Measurements from ENCODE around the gene LIX1. TPM values are rescaled to one million over a fixed set of nuclear protein-coding genes. Genes with fewer than 3 reads are reported as not detected.
A peak's percentile ranks its signal among the peaks of the same experiment; 100 is the strongest.

LIX1 gene
- total RNA-seq, 1 experiment from 2014 or later = not detected

- H3K4me1 Mint-ChIP-seq (ENCODE audit: insufficient read depth, unreplicated experiment) = no peaks in the 10 kb centered on the region
- BruUV-seq (replicated peaks) = no TSS peak
- H3K27me3 Mint-ChIP-seq (ENCODE audit: insufficient read depth, unreplicated experiment) = no peaks in the 10 kb centered on the region
- H3K36me3 Mint-ChIP-seq (ENCODE audit: insufficient read depth, unreplicated experiment) = no peaks in the 10 kb centered on the region
- no peak overlapping the region for H3K27ac Mint-ChIP-seq (ENCODE audit: low read depth, unreplicated experiment)
- ChIA-PET CTCF (interaction anchor here (0.9 kb wide), 1 partner anchor 19 kb away, joined by 4 read pairs; the partner anchor contains the start of gene LIX1), POLR2A (no interaction called here)
- intact Hi-C loops (cut with micrococcal nuclease) = no loop called here
- no peak for TF ChIP-seq CTCF (IDR thresholded peaks at IDR 0.05; ENCODE audit: unreplicated experiment)
- H3K9me3 Mint-ChIP-seq (ENCODE audit: unreplicated experiment) = no peaks in the 10 kb centered on the region
- H3K4me3 Mint-ChIP-seq (ENCODE audit: unreplicated experiment) = no peak overlapping the region
- DNase-seq (ENCODE audit: unreplicated experiment) = peak; percentile 25
These were observed 18.1 kb downstream of the LIX1 start for GRCh38 chr5:97124335-97124734.

DNA sequence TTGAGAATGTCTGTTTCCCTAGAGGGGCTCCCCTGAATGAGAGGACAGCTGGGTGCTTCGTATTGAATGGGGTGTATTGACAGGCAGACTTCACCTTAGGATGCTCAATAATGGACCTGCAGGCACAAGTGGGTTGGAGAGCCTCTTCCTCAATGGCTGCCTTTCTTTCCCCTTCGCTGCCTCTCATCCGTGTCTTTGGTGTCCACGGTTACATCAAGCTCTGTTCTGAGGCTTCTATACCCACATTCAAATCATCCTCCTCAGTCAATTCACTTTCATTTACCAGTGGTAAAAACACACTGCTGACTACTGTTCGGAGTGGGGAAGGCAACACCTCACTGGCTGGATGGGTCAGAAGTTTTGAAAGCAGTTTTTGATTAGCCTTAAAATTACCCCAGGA, 20.6 kb downstream of the LIX1 start:
- Mint-ChIP-seq H3K27me3 (ENCODE audit: insufficient read depth, unreplicated experiment) (no peaks in the 10 kb centered on the region), H3K27ac (ENCODE audit: low read depth, unreplicated experiment) (no peak overlapping the region), H3K4me1 (ENCODE audit: insufficient read depth, unreplicated experiment) (no peaks in the 10 kb centered on the region), H3K9me3 (ENCODE audit: unreplicated experiment) (no peaks in the 10 kb centered on the region), H3K4me3 (ENCODE audit: unreplicated experiment) (no peak overlapping the region), H3K36me3 (ENCODE audit: insufficient read depth, unreplicated experiment) (no peaks in the 10 kb centered on the region)
- ChIA-PET POLR2A (interaction anchor here (0.7 kb wide), 1 partner anchor 15 kb away, joined by 3 read pairs; no protein-coding TSS in a partner anchor), CTCF (interaction anchor here (0.6 to 1.1 kb wide), 2 partner anchors 9 to 23 kb away, joined by 3 read pairs; no protein-coding TSS in a partner anchor)
- no TSS peak for BruUV-seq (replicated peaks)
- DNase-seq (ENCODE audit: unreplicated experiment) = no peak
- no peak for TF ChIP-seq CTCF (IDR thresholded peaks at IDR 0.05; ENCODE audit: unreplicated experiment)
- intact Hi-C loops (cut with micrococcal nuclease) = no loop called here

DNA sequence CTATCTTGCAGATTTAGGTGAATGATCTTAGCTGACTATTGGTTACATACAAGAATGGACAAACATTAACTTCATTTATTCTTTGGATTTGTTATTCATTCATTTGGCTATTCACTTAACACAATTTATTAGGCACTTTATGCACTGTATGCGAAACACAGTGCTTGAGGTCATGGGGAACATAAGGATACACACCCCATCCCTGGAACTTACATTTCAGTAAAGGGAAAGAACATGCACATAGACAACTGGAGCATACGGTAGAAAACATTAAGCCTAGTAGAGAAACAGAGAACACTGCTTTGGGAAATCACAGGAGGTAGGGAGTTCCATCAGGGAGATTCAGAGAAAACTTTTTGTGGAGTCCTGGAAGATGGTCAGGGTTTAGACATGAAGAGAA, 22.2 kb downstream of the LIX1 start:
- DNase-seq (ENCODE audit: unreplicated experiment) = no peak
- CTCF ChIA-PET = no interaction called here
- POLR2A ChIA-PET = no interaction called here
- no peaks in the 10 kb centered on the region for H3K4me1 Mint-ChIP-seq (ENCODE audit: insufficient read depth, unreplicated experiment)
- no TSS peak for BruUV-seq (replicated peaks)
- no peak for TF ChIP-seq CTCF (IDR thresholded peaks at IDR 0.05; ENCODE audit: unreplicated experiment)
- no peaks in the 10 kb centered on the region for H3K36me3 Mint-ChIP-seq (ENCODE audit: insufficient read depth, unreplicated experiment)
- intact Hi-C loops (cut with micrococcal nuclease) = no loop called here
- no peak overlapping the region for H3K4me3 Mint-ChIP-seq (ENCODE audit: unreplicated experiment)
- H3K27me3 Mint-ChIP-seq (ENCODE audit: insufficient read depth, unreplicated experiment) = no peaks in the 10 kb centered on the region
- no peak overlapping the region for H3K27ac Mint-ChIP-seq (ENCODE audit: low read depth, unreplicated experiment)
- no peaks in the 10 kb centered on the region for H3K9me3 Mint-ChIP-seq (ENCODE audit: unreplicated experiment)

GRCh38 chr5:97119007-97119390, 23.4 kb downstream of the LIX1 start:
- Mint-ChIP-seq H3K27me3 (ENCODE audit: insufficient read depth, unreplicated experiment) (no peaks in the 10 kb centered on the region), H3K27ac (ENCODE audit: low read depth, unreplicated experiment) (no peak overlapping the region), H3K4me1 (ENCODE audit: insufficient read depth, unreplicated experiment) (no peaks in the 10 kb centered on the region), H3K4me3 (ENCODE audit: unreplicated experiment) (no peak overlapping the region), H3K9me3 (ENCODE audit: unreplicated experiment) (no peaks in the 10 kb centered on the region), H3K36me3 (ENCODE audit: insufficient read depth, unreplicated experiment) (no peaks in the 10 kb centered on the region)
- ChIA-PET CTCF (no interaction called here), POLR2A (no interaction called here)
- no TSS peak for BruUV-seq (replicated peaks)
- no peak for TF ChIP-seq CTCF (IDR thresholded peaks at IDR 0.05; ENCODE audit: unreplicated experiment)
- no peak for DNase-seq (ENCODE audit: unreplicated experiment)
- intact Hi-C loops (cut with micrococcal nuclease) = no loop called here
